IMR-90 (cell line): ENCODE results near the gene ESYT3. TPM values are rescaled to one million over a fixed set of nuclear protein-coding genes. Genes with fewer than 3 reads are reported as not detected.

Source experiments
- ATAC-seq: fragments of 200-7000 bp; cut with Tn5 transposase; 2 replicates; pipeline ENCODE4 v1.9.1; 2020; ENCODE audit warnings: low read depth, mild to moderate bottlenecking, moderate library complexity
- BruUV-seq: library from RNA; stranded (reverse); fragments of 400-500 nt; replicated peaks from 2 replicates; lab custom pipeline; 2021; lab: Mats Ljungman, UMichigan
- CTCF ChIA-PET: fragments of 300-600 bp; formaldehyde crosslinking; extraction: SDS; loops from one replicate; lab custom pipeline; 2021; ENCODE audit warnings: antibody characterized with exemption; lab: Yijun Ruan, JAX
- POLR2A ChIA-PET: fragments of 300-600 bp; sonication (Branson Sonifier 250); formaldehyde crosslinking; loops from one replicate; lab custom pipeline; 2022; ENCODE audit warnings: antibody characterized with exemption; ENCODE audit not compliant: unreplicated experiment; lab: Charles Lee
- DNase-seq: peaks from one replicate; pipeline ENCODE4 v3.0.0; 2013
- H2AFZ ChIP-seq: replicated peaks from 2 replicates; pipeline ENCODE3; 2013; ENCODE audit warnings: low read length, mild to moderate bottlenecking; ENCODE audit not compliant: poor library complexity
- H2AK5ac ChIP-seq: 2 replicates; pipeline ENCODE4 v1.6.1; 2013; ENCODE audit warnings: low read depth, low read length, inconsistent platforms
- H2AK9ac ChIP-seq: replicated peaks from 2 replicates; pipeline ENCODE3; 2013; ENCODE audit warnings: mild to moderate bottlenecking, low read depth, low read length, moderate library complexity; ENCODE audit not compliant: poor library complexity
- H2BK120ac ChIP-seq: 2 replicates; pipeline ENCODE4 v1.6.1; 2013; ENCODE audit warnings: low read depth, low read length, inconsistent platforms
- H2BK15ac ChIP-seq: 3 replicates; pipeline ENCODE4 v1.6.1; 2013; ENCODE audit warnings: low read depth, low read length, inconsistent platforms
- H2BK20ac ChIP-seq: 2 replicates; pipeline ENCODE4 v1.6.1; 2013; ENCODE audit warnings: low read depth, mild to moderate bottlenecking, inconsistent platforms, low read length, moderate library complexity
- H2BK5ac ChIP-seq: 2 replicates; pipeline ENCODE4 v1.6.1; 2013; ENCODE audit warnings: mild to moderate bottlenecking, low read depth, low read length, inconsistent platforms; ENCODE audit not compliant: poor library complexity, severe bottlenecking
- H3K14ac ChIP-seq: replicated peaks from 2 replicates; pipeline ENCODE4 v1.6.1; 2013; ENCODE audit warnings: low read depth, low read length, inconsistent platforms
- H3K18ac ChIP-seq: 2 replicates; pipeline ENCODE4 v1.6.1; 2013; ENCODE audit warnings: low read depth, low read length, control low read depth
- H3K23ac ChIP-seq: 2 replicates; pipeline ENCODE4 v1.6.1; 2013; ENCODE audit warnings: low read depth, low read length, inconsistent platforms
- H3K27ac ChIP-seq: 2 replicates; pipeline ENCODE4 v1.5.1; 2013; ENCODE audit warnings: mild to moderate bottlenecking, control low read depth, low read length; ENCODE audit not compliant: insufficient read depth
- H3K27me3 ChIP-seq: 2 replicates; pipeline ENCODE4 v1.6.1; 2013; ENCODE audit warnings: low read length; ENCODE audit not compliant: control insufficient read depth, insufficient read depth
- H3K36me3 ChIP-seq: 2 replicates; pipeline ENCODE4 v1.6.1; 2013; ENCODE audit warnings: low read length, mixed read lengths; ENCODE audit not compliant: control insufficient read depth, insufficient read depth
- H3K4ac ChIP-seq: 2 replicates; pipeline ENCODE4 v1.6.1; 2013; ENCODE audit warnings: low read depth, low read length, inconsistent platforms
- H3K4me1 ChIP-seq: 2 replicates; pipeline ENCODE4 v1.6.1; 2013; ENCODE audit warnings: low read length, mixed read lengths; ENCODE audit not compliant: control insufficient read depth, insufficient read depth
- H3K4me2 ChIP-seq: 2 replicates; pipeline ENCODE4 v1.6.1; 2013; ENCODE audit warnings: low read depth, mild to moderate bottlenecking, control low read depth, low read length, moderate library complexity
- H3K4me3 ChIP-seq: 2 replicates; pipeline ENCODE4 v1.5.1; 2013; ENCODE audit warnings: low read depth, mild to moderate bottlenecking, control low read depth, low read length, moderate library complexity; ENCODE audit not compliant: insufficient read depth
- H3K56ac ChIP-seq: 2 replicates; pipeline ENCODE4 v1.6.1; 2013; ENCODE audit warnings: low read length, inconsistent platforms; ENCODE audit not compliant: insufficient read depth; ENCODE audit errors: extremely low read depth
- H3K79me1 ChIP-seq, 2 experiments: 2 replicates each; pipeline ENCODE4 v1.6.1; 2013; ENCODE audit warnings: low read length in 2 of 2, inconsistent platforms in 1 of 2, low read depth in 1 of 2
- H3K9ac ChIP-seq: 2 replicates; pipeline ENCODE4 v1.6.1; 2013; ENCODE audit warnings: low read depth, low read length, control low read depth
- H3K9me1 ChIP-seq: 2 replicates; pipeline ENCODE4 v1.6.1; 2013; ENCODE audit warnings: low read length, inconsistent platforms; ENCODE audit not compliant: insufficient read depth
- H3K9me3 ChIP-seq: 2 replicates; pipeline ENCODE4 v1.6.1; 2013; ENCODE audit warnings: low read length; ENCODE audit not compliant: control insufficient read depth, insufficient read depth
- H4K20me1 ChIP-seq: 2 replicates; pipeline ENCODE4 v1.6.1; 2013; ENCODE audit warnings: low read length, inconsistent platforms; ENCODE audit not compliant: insufficient read depth
- H4K5ac ChIP-seq: 2 replicates; pipeline ENCODE4 v1.6.1; 2013; ENCODE audit warnings: mild to moderate bottlenecking, low read depth, low read length, control low read depth
- H4K8ac ChIP-seq, 2 experiments: 2 replicates each; pipeline ENCODE4 v1.6.1; 2013; ENCODE audit warnings: low read depth in 2 of 2, low read length in 2 of 2, control low read depth in 1 of 2, inconsistent platforms in 1 of 2
- H4K91ac ChIP-seq: 2 replicates; pipeline ENCODE4 v1.6.1; 2013; ENCODE audit warnings: low read depth, low read length, inconsistent platforms; ENCODE audit not compliant: insufficient read depth
- BHLHE40 ChIP-seq: fragments of 150-350 bp; IDR thresholded peaks from 2 replicates; pipeline ENCODE4 v1.6.1; 2016; ENCODE audit warnings: mild to moderate bottlenecking, low read depth, low read length
- CEBPB ChIP-seq: IDR thresholded peaks from 2 replicates; pipeline ENCODE4 v1.6.1; 2012; ENCODE audit warnings: low read depth, low read length, improper control_type of control experiment
- CHD1 ChIP-seq: IDR thresholded peaks from 2 replicates; pipeline ENCODE4 v1.6.1; 2012; ENCODE audit warnings: low read depth, low read length, improper control_type of control experiment
- FOS ChIP-seq: fragments of 150-350 bp; IDR thresholded peaks from 2 replicates; pipeline ENCODE4 v1.6.1; 2016; ENCODE audit warnings: low read depth, low read length
- MAFK ChIP-seq: IDR thresholded peaks from 2 replicates; pipeline ENCODE4 v1.6.1; 2012; ENCODE audit warnings: low read depth, low read length, improper control_type of control experiment
- MAZ ChIP-seq: IDR thresholded peaks from 2 replicates; pipeline ENCODE4 v1.6.1; 2012; ENCODE audit warnings: low read depth, mild to moderate bottlenecking, low read length, improper control_type of control experiment, moderate library complexity, borderline replicate concordance
- MXI1 ChIP-seq: IDR thresholded peaks from 2 replicates; pipeline ENCODE4 v1.6.1; 2012; ENCODE audit warnings: low read depth, mild to moderate bottlenecking, low read length, moderate library complexity, borderline replicate concordance
- NFE2L2 ChIP-seq: fragments of 150-350 bp; IDR thresholded peaks from 2 replicates; pipeline ENCODE4 v1.6.1; 2016; ENCODE audit warnings: low read depth, mild to moderate bottlenecking, low read length
- POLR2A ChIP-seq: IDR thresholded peaks from 2 replicates; pipeline ENCODE4 v1.6.1; 2012; ENCODE audit warnings: mild to moderate bottlenecking, low read depth, low read length
- RAD21 ChIP-seq: IDR thresholded peaks from 2 replicates; pipeline ENCODE4 v1.6.1; 2012; ENCODE audit warnings: low read length, improper control_type of control experiment
- RCOR1 ChIP-seq: IDR thresholded peaks from 2 replicates; pipeline ENCODE4 v1.6.1; 2012; ENCODE audit warnings: mild to moderate bottlenecking, low read length, improper control_type of control experiment; ENCODE audit not compliant: insufficient replicate concordance
- RFX5 ChIP-seq: IDR thresholded peaks from 2 replicates; pipeline ENCODE4 v1.8.0; 2012; ENCODE audit warnings: low read depth, mild to moderate bottlenecking, low read length, moderate library complexity
- SMC3 ChIP-seq: fragments of 150-350 bp; IDR thresholded peaks from 2 replicates; pipeline ENCODE4 v1.6.1; 2016; ENCODE audit warnings: low read depth, mild to moderate bottlenecking, antibody characterized with exemption, low read length, moderate library complexity
- dilution Hi-C: fragments of 300-500 bp; cut with HindIII; formaldehyde crosslinking; loops from one replicate; pipeline ENCODE4 v1.14.3; 2018; ENCODE audit warnings: low sequenced_read_pairs; ENCODE audit not compliant: unreplicated experiment
- in situ Hi-C: fragments of 300-500 bp; cut with MboI; formaldehyde crosslinking; loops from 3 replicates; pipeline ENCODE4 v1.14.3; 2019; ENCODE audit warnings: low sequenced_read_pairs, inconsistent platforms, mixed read lengths
- intact Hi-C: fragments of 100-400 bp; cut with micrococcal nuclease; formaldehyde crosslinking; loops from 2 replicates; pipeline ENCODE4 v1.10.0; 2022
- polyA plus RNA-seq, 3 experiments: library from polyadenylated mRNA; depleted of rRNA; stranded (reverse); fragments of >200 nt; gene quantifications; 2 replicates each; pipeline ENCODE4 v1.2.3, GENCODE V29; 2012; ENCODE audit warnings: low replicate concordance in 1 of 3
- total RNA-seq: library from RNA; depleted of rRNA; stranded (reverse); fragments of >200 nt; gene quantifications from 2 replicates; pipeline ENCODE4 v1.2.3, GENCODE V29; 2012
- TF ChIP-seq, protein P1 (sequence below): conservative IDR thresholded peaks from 2 replicates; pipeline ENCODE4 v1.5.1; 2012; ENCODE audit warnings: mild to moderate bottlenecking, low read depth, low read length, improper control_type of control experiment
- TF ChIP-seq, protein P2 (sequence below): fragments of 150-350 bp; IDR thresholded peaks from 2 replicates; pipeline ENCODE4 v1.6.1; 2017; ENCODE audit warnings: mild to moderate bottlenecking, antibody characterized with exemption, low read length, low read depth
- TF ChIP-seq, protein P3 (sequence below): fragments of 150-350 bp; IDR thresholded peaks from 2 replicates; pipeline ENCODE4 v1.6.1; 2016; ENCODE audit warnings: low read depth, mild to moderate bottlenecking, low read length, moderate library complexity, borderline replicate concordance

The ESYT3 gene
- total and polyA plus RNA-seq, 2 of the 4 experiments (the other 2 are of a cell fraction): under 0.01 to 0.02 TPM

DNA sequence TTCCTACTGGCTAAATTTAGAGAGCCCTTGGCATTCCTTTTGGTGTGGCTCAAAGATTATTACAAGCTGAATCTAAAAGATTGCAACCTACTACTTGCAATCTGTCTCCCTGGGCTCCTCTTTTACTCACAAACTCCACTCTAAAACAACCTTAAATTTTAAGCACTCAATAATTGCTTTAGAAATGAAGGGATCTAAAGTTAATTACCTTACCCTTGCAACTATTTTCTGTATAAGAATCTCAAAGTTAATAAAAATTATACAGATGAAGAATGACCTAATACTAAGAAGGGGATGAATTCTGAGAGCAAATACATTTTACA, 60.2 kb downstream of the ESYT3 start:
- dilution Hi-C loops: no loop called here
- H4K5ac ChIP-seq: no peak overlapping the region
- no peak overlapping the region for H3K27ac ChIP-seq
- no peak overlapping the region for H2AK5ac ChIP-seq
- H2AFZ ChIP-seq: no peak overlapping the region
- H2AK9ac ChIP-seq: no peak overlapping the region
- H3K56ac ChIP-seq: no peak overlapping the region
- in situ Hi-C loops: loop anchor here (10.0 kb wide), 1 partner anchor 430 kb away; no protein-coding TSS in a partner anchor
- H3K9me1 ChIP-seq: peaks cover 7% of the 10 kb centered on the region; the same call in 1 of the 2 replicates
- H4K20me1 ChIP-seq: no peaks in the 10 kb centered on the region; the same call in 1 of the 2 replicates
- no peaks in the 10 kb centered on the region for H3K4me1 ChIP-seq
- H3K4me2 ChIP-seq: no peak overlapping the region
- no peak overlapping the region for H2BK15ac ChIP-seq
- H2BK5ac ChIP-seq: no peak overlapping the region
- no peaks in the 10 kb centered on the region for H3K79me1 ChIP-seq
- TF ChIP-seq MAFK (no peak), MXI1 (no peak), POLR2A (no peak), RAD21 (no peak), CHD1 (no peak), NFE2L2 (no peak), CEBPB (no peak), RFX5 (no peak), SMC3 (no peak), FOS (no peak), RCOR1 (no peak), MAZ (no peak), BHLHE40 (no peak)
- TF ChIP-seq, protein P1, sequence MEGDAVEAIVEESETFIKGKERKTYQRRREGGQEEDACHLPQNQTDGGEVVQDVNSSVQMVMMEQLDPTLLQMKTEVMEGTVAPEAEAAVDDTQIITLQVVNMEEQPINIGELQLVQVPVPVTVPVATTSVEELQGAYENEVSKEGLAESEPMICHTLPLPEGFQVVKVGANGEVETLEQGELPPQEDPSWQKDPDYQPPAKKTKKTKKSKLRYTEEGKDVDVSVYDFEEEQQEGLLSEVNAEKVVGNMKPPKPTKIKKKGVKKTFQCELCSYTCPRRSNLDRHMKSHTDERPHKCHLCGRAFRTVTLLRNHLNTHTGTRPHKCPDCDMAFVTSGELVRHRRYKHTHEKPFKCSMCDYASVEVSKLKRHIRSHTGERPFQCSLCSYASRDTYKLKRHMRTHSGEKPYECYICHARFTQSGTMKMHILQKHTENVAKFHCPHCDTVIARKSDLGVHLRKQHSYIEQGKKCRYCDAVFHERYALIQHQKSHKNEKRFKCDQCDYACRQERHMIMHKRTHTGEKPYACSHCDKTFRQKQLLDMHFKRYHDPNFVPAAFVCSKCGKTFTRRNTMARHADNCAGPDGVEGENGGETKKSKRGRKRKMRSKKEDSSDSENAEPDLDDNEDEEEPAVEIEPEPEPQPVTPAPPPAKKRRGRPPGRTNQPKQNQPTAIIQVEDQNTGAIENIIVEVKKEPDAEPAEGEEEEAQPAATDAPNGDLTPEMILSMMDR: no peak
- TF ChIP-seq, protein P2, sequence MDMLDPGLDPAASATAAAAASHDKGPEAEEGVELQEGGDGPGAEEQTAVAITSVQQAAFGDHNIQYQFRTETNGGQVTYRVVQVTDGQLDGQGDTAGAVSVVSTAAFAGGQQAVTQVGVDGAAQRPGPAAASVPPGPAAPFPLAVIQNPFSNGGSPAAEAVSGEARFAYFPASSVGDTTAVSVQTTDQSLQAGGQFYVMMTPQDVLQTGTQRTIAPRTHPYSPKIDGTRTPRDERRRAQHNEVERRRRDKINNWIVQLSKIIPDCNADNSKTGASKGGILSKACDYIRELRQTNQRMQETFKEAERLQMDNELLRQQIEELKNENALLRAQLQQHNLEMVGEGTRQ: no peak
- TF ChIP-seq, protein P3, sequence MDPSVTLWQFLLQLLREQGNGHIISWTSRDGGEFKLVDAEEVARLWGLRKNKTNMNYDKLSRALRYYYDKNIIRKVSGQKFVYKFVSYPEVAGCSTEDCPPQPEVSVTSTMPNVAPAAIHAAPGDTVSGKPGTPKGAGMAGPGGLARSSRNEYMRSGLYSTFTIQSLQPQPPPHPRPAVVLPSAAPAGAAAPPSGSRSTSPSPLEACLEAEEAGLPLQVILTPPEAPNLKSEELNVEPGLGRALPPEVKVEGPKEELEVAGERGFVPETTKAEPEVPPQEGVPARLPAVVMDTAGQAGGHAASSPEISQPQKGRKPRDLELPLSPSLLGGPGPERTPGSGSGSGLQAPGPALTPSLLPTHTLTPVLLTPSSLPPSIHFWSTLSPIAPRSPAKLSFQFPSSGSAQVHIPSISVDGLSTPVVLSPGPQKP: no peak
- H3K9me3 ChIP-seq: no peaks in the 10 kb centered on the region
- no peak overlapping the region for H3K4me3 ChIP-seq
- no peak overlapping the region for H3K14ac ChIP-seq
- ATAC-seq (peak; percentile 61; the same call in 1 of the 2 replicates), DNase-seq (no peak)
- no peaks in the 10 kb centered on the region for H3K27me3 ChIP-seq
- ChIA-PET POLR2A (no interaction called here), CTCF (no interaction called here)
- H3K4ac ChIP-seq: 0 out of 2 replicates have a peak overlapping the region, but pooled peaks have one; percentile 2
- no peak overlapping the region for H3K9ac ChIP-seq
- peak overlapping the region; percentile 17; the same call in 1 of the 2 replicates for H3K23ac ChIP-seq
- H4K8ac ChIP-seq: no peak overlapping the region
- BruUV-seq: no TSS peak
- intact Hi-C loops: loop anchor here (2.0 kb wide), 1 partner anchor 78 kb away; no protein-coding TSS in a partner anchor
- H2BK120ac ChIP-seq: no peak overlapping the region; the same call in 1 of the 2 replicates
- no peak overlapping the region for H2BK20ac ChIP-seq
- H4K91ac ChIP-seq: no peak overlapping the region
- no peak overlapping the region for H3K18ac ChIP-seq
- H3K36me3 ChIP-seq: no peaks in the 10 kb centered on the region
